K562 (cell line): ENCODE results near the gene CD248. TPM values are rescaled to one million over a fixed set of nuclear protein-coding genes. Genes with fewer than 3 reads are reported as not detected.
A peak's percentile ranks its signal among the peaks of the same experiment; 100 is the strongest.

Source experiments
- C11orf30 ChIP-seq: fragments of 450-650 bp; IDR thresholded peaks from 2 replicates; pipeline ENCODE4 v1.6.1; 2016; ENCODE audit warnings: low read depth, mild to moderate bottlenecking
- CBX8 ChIP-seq: fragments of 200-600 bp; sonication (generic); IDR thresholded peaks from 2 replicates; pipeline ENCODE4 v1.6.1; 2012; ENCODE audit warnings: borderline replicate concordance, mixed run types, low read depth, mild to moderate bottlenecking, moderate library complexity, mixed read lengths, low read length, control low read depth, inconsistent platforms; ENCODE audit not compliant: poor library complexity, severe bottlenecking; ENCODE audit errors: extremely low read depth
- FOXK2 ChIP-seq, 2 experiments: fragments of 450-650 bp; IDR thresholded peaks in 1 of 2; conservative IDR thresholded peaks in 1 of 2; 2 replicates each; pipeline ENCODE4 v1.6.1; 2016; ENCODE audit warnings: low read depth in 2 of 2, mild to moderate bottlenecking in 1 of 2
- HCFC1 ChIP-seq: IDR thresholded peaks from 2 replicates; pipeline ENCODE4 v1.6.1; 2012; ENCODE audit warnings: low read depth, low read length, improper control_type of control experiment
- HDAC6 ChIP-seq: IDR thresholded peaks from 2 replicates; pipeline ENCODE4 v1.6.1; 2012; ENCODE audit warnings: low read depth, mild to moderate bottlenecking, control low read depth, inconsistent platforms, low read length, moderate library complexity
- KDM2B ChIP-seq: fragments of 250-450 bp; sonication (Bioruptor Pico); IDR thresholded peaks from 2 replicates; pipeline ENCODE4 v1.8.0; 2021; ENCODE audit warnings: mild to moderate bottlenecking, moderate library complexity
- MCM3 ChIP-seq: fragments of 450-650 bp; IDR thresholded peaks from 2 replicates; pipeline ENCODE4 v1.6.1; 2016
- MYNN ChIP-seq, 2 experiments: sonication (generic); formaldehyde crosslinking in 1 of 2; IDR thresholded peaks; 2 replicates each; pipeline versions ENCODE4 v1.5.0 to v1.6.1; 2016 to 2020; ENCODE audit warnings: antibody characterized with exemption in 1 of 2, missing genetic modification reagents in 1 of 2
- NCOA4 ChIP-seq: fragments of 450-650 bp; IDR thresholded peaks from 2 replicates; pipeline ENCODE4 v1.6.1; 2018; ENCODE audit warnings: mild to moderate bottlenecking; ENCODE audit not compliant: partially characterized antibody
- POLR2A ChIP-seq: fragments of 450-650 bp; conservative IDR thresholded peaks from 2 replicates; pipeline ENCODE4 v1.6.1; 2016
- SIN3A ChIP-seq, 2 experiments: fragments of 150-350 bp in 1 of 2; IDR thresholded peaks; 2 replicates each; pipeline ENCODE4 v1.6.1; 2011 to 2016; ENCODE audit warnings: borderline replicate concordance in 2 of 2, low read depth in 2 of 2, low read length in 2 of 2, mild to moderate bottlenecking in 2 of 2, moderate library complexity in 2 of 2; ENCODE audit not compliant: control insufficient read depth in 1 of 2
- TCF7 ChIP-seq: sonication (generic); IDR thresholded peaks from 2 replicates; pipeline ENCODE4 v1.6.1; 2016; ENCODE audit warnings: antibody characterized with exemption, borderline replicate concordance
- THRAP3 ChIP-seq: fragments of 450-650 bp; IDR thresholded peaks from 2 replicates; pipeline ENCODE4 v1.6.1; 2016; ENCODE audit warnings: mild to moderate bottlenecking, inconsistent platforms, borderline replicate concordance
- ZBTB40 ChIP-seq, 2 experiments: fragments of 450-650 bp in 1 of 2; sonication (generic) in 1 of 2; formaldehyde crosslinking in 1 of 2; IDR thresholded peaks; 2 replicates each; pipeline versions ENCODE4 v1.7.1 to v1.9.0; 2016 to 2022; ENCODE audit warnings: inconsistent platforms in 1 of 2, mild to moderate bottlenecking in 1 of 2, missing genetic modification reagents in 1 of 2
- ZNF655 ChIP-seq: fragments of 250-450 bp; sonication (Bioruptor Pico); IDR thresholded peaks from 2 replicates; pipeline ENCODE4 v1.5.0; 2021
- polyA plus RNA-seq, 8 experiments: library from polyadenylated mRNA; depleted of rRNA in 4 of 8; stranded (reverse) in 5 of 8; unstranded in 3 of 8; fragments of >200 nt; fragmentation: Nextera tagmentation in 2 of 8; fragmentation: Illumina TruSeq in 1 of 8; extraction: Ambion mirVana in 2 of 8; extraction: Trizol in 1 of 8; gene quantifications; 2 replicates each; pipeline versions ENCODE4 v1.2.1 to v1.2.3, GENCODE V29; 2011 to 2014; ENCODE audit warnings: inconsistent platforms in 1 of 8, missing spikeins in 1 of 8
- total RNA-seq, 7 experiments: library from RNA; depleted of rRNA in 6 of 7; stranded (reverse); fragments of >200 nt in 6 of 7; fragmentation: Illumina TruSeq in 2 of 7; extraction: Trizol in 2 of 7; gene quantifications; 2 replicates each; pipeline versions ENCODE4 v1.2.1 to v1.2.3, GENCODE V29; 2011 to 2021; ENCODE audit warnings: low replicate concordance in 1 of 7

The CD248 gene
- total and polyA plus RNA-seq, 9 of the 15 experiments (the other 6 are each of a cell fraction or from before 2014, with no cell fraction given), result 0.09 TPM; not detected in 8

- peak; percentile 14; the same call in 1 of the 2 replicates for TF ChIP-seq ZBTB40 (IDR thresholded peaks at IDR 0.05)
- no peak for TF ChIP-seq ZBTB40 (CRISPR knock-in tag; IDR thresholded peaks at IDR 0.05)
- no peak for TF ChIP-seq CBX8
- no peak for TF ChIP-seq SIN3A (IDR thresholded peaks at IDR 0.05; ENCODE audit: borderline replicate concordance in 2 of 2, control insufficient read depth in 1 of 2, low read depth in 2 of 2, low read length in 2 of 2)
- no peak for TF ChIP-seq THRAP3
- no peak for TF ChIP-seq ZNF655 (CRISPR knock-in tag)
- no peak for TF ChIP-seq POLR2A
- TF ChIP-seq NCOA4, result no peak
- no peak for TF ChIP-seq MCM3
- no peak for TF ChIP-seq FOXK2 (conservative IDR thresholded peaks at IDR 0.05 in 1 of 2, IDR thresholded peaks at IDR 0.05 in 1 of 2; ENCODE audit: low read depth in 2 of 2)
- TF ChIP-seq MYNN (IDR thresholded peaks at IDR 0.05), result no peak
- no peak for TF ChIP-seq MYNN (CRISPR knock-in tag; IDR thresholded peaks at IDR 0.05)
- no peak for TF ChIP-seq HDAC6
- no peak for TF ChIP-seq HCFC1
- TF ChIP-seq TCF7, result no peak
- TF ChIP-seq C11orf30, result no peak
- no peak for TF ChIP-seq KDM2B (CRISPR knock-in tag)
Measured at GRCh38 chr11:66346476-66347424, 29.9 kb upstream of the CD248 start (continued).
